ENCODE data around the gene CHERP. TPM values are rescaled to one million over a fixed set of nuclear protein-coding genes. Genes with fewer than 3 reads are reported as not detected.
"Not testable (repeated sequence)": the region's sequence is repeated elsewhere in the genome, so short reads cannot be mapped to it uniquely, and the experiment has no call there.

The CHERP gene
- total RNA-seq, 1 donor from 2014 or later = 89.8 TPM

DNA sequence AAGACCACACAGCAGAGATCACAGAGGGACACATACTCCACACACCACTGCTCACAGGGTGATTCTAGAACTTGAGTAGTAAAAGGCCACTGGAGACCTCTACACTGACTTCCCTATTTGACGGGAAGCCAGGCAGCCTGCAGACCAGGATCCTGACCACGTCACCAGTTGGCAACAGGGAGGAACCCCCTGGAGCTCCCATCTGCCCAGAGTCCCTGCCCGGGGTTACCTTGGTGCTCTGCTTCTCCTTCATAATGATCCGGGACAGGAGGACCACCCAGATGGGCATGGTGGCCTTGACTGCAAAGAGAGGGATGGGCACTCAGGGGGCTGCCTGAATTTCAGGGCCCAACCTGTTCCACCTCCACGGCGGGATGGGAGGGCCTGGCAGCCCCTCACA is 29.0 kb upstream of the CHERP start:
- peaks cover 54% of the 10 kb centered on the region for H3K36me3 Mint-ChIP-seq (ENCODE audit: low read depth)
- peak overlapping the region; percentile 93 for H3K4me3 Mint-ChIP-seq
- H3K4me1 Mint-ChIP-seq = peaks cover 46% of the 10 kb centered on the region
- DNase-seq = no peak
- H3K27me3 Mint-ChIP-seq = no peaks in the 10 kb centered on the region
- intact Hi-C loops (cut with micrococcal nuclease) = loop anchor here (5.0 kb wide), 1 partner anchor 91 kb away; the partner anchor contains the start of genes SMIM7 and TMEM38A
- H3K9me3 Mint-ChIP-seq = no peaks in the 10 kb centered on the region
- H3K27ac Mint-ChIP-seq = peak overlapping the region; percentile 88

DNA sequence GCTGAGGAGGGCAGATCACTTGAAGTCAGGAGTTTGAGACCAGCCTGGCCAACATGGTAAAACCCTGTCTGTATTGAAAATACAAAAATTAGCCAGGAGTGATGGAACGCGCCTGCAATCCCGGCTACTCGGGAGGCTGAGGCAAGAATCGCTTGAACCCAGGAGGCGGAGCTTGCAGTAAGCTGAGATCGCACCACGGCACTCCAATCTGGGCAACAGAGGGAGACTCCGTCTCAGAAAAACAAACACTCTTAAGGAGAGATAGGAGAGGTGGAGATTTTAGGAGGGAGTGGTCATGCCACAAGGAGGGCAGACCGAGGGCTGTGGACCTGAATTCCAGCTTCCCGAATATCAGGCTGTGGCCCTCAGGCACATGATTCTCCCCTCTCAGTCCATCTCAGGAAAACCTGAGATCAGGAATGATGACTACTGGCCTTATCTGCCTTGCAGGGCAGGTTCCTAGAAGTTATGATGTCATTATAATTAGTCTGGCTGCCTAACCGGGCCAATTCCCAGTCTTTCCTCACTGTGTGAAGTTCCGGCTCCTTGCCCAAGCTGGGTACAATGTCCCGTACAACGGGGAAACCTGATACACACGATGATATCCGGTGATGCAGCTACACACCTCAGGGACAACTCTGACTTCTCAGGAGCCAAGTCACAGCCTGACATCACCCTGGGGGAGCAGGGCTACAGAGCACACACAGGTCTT is 27.5 kb upstream of the CHERP start:
- Mint-ChIP-seq H3K9me3 (no peaks in the 10 kb centered on the region), H3K36me3 (ENCODE audit: low read depth) (peaks cover 51% of the 10 kb centered on the region), H3K27ac (peak overlapping the region; percentile 37), H3K4me3 (peak overlapping the region; percentile 93), H3K27me3 (no peaks in the 10 kb centered on the region), H3K4me1 (peaks cover 47% of the 10 kb centered on the region)
- intact Hi-C loops (cut with micrococcal nuclease) = loop anchor here (5.0 kb wide), 1 partner anchor 93 kb away; the partner anchor contains the start of genes SMIM7 and TMEM38A
- DNase-seq = no peak

DNA sequence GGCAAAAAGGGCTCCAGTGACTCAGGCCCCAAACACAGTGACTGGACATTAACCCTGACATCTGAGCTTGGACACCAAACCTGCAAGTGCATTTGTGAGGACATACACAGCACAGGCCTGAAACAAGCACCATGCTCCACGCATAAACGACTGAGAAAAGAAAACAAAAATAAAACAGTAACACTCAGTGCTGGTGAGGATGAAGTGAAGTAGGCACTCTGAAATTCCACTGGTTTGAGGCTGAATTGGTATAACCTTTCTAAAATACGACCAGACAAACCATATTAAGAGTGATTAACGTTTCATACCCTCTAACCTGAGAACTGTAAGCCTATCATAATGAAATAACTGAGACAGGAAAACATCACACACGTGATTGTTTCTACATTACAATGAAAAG is 24.5 kb upstream of the CHERP start:
- peaks cover 65% of the 10 kb centered on the region for H3K36me3 Mint-ChIP-seq (ENCODE audit: low read depth)
- H3K4me3 Mint-ChIP-seq = peak overlapping the region; percentile 70
- H3K9me3 Mint-ChIP-seq = no peaks in the 10 kb centered on the region

DNA sequence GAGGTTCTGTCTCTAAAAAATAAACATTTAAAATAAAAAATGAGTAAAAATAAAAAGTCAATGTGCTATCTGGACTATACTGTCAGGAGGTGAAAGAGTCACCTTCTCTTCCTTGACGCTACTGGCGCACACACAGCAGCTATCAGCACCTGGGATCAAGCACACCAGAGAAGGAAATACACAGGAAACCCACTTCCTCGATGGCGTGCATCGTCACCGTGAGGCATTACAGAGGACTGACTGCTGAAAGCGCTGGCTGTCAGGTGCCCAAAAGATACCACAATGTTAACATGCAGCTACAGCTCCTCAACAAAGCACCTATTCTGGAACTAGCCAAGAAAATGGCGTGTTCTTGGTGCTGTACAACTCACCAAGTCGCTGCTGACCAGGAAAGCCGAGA is 23.9 kb upstream of the CHERP start:
- H3K9me3 Mint-ChIP-seq = no peaks in the 10 kb centered on the region
- H3K4me3 Mint-ChIP-seq = peak overlapping the region; percentile 70
- H3K4me1 Mint-ChIP-seq = peaks cover 33% of the 10 kb centered on the region
- no peaks in the 10 kb centered on the region for H3K27me3 Mint-ChIP-seq
- H3K36me3 Mint-ChIP-seq (ENCODE audit: low read depth) = peaks cover 68% of the 10 kb centered on the region
- peak overlapping the region; percentile 94 for H3K27ac Mint-ChIP-seq
- intact Hi-C loops (cut with micrococcal nuclease) = loop anchor here (1.0 kb wide), 2 partner anchors 21 to 24 kb away; partner anchors contain the start of gene CHERP
- peak; percentile 94 for DNase-seq

More for the DNA sequence above, 24.5 kb upstream of the CHERP start:
- DNase-seq = no peak
- Mint-ChIP-seq H3K27me3 (no peaks in the 10 kb centered on the region), H3K4me1 (peaks cover 34% of the 10 kb centered on the region), H3K27ac (peak overlapping the region; percentile 94)
- intact Hi-C loops (cut with micrococcal nuclease) = loop anchor here (1.0 kb wide), 2 partner anchors 21 to 24 kb away; partner anchors contain the start of gene CHERP

DNA sequence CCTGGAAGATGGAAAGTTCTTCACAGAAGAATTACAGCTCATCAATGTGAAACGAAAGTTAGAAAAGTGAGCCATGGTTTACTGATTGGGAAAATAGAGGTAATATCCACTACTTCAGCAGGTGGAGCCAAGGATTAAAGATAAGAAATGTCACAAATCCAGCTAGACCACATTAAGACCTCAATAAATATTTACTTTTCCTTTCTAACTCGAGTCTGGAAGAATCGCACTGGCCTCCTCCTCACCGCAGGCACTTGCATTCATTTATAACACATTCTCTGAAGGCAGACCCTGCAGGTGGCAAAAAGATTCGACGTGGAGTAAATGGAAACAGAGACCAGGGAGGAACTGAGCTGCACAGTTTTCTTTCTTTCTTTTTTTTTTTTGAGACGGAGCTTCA is 22.6 kb upstream of the CHERP start:
- no peak overlapping the region for H3K4me3 Mint-ChIP-seq
- peaks cover 66% of the 10 kb centered on the region for H3K36me3 Mint-ChIP-seq (ENCODE audit: low read depth)
- no peak overlapping the region for H3K27ac Mint-ChIP-seq
- no peak for DNase-seq
- intact Hi-C loops (cut with micrococcal nuclease) = no loop called here
- no peaks in the 10 kb centered on the region for H3K27me3 Mint-ChIP-seq
- no peaks in the 10 kb centered on the region for H3K9me3 Mint-ChIP-seq
- H3K4me1 Mint-ChIP-seq = peaks cover 28% of the 10 kb centered on the region

DNA sequence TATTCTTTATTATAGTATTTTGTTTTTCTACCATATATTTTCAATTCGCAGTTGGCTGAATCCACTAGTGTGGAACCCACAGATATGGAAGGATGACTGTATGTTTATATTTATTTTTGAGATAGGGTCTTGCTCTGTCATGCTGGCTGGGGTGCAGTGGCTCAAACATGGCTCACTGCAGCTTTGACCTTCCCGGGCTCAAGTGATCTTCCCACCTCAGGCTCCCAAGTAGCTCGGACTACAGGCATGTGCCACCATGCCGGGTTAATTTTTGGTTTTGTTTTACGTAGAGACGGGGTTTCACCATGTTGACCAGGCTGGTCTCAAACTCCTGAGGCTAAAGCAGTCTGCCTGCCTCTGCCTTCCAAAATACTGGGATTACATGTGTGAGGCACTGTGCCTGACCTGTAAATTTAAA is 20.4 kb upstream of the CHERP start:
- intact Hi-C loops (cut with micrococcal nuclease) = no loop called here
- peaks cover 23% of the 10 kb centered on the region for H3K4me1 Mint-ChIP-seq
- no peak overlapping the region for H3K27ac Mint-ChIP-seq
- no peaks in the 10 kb centered on the region for H3K27me3 Mint-ChIP-seq
- H3K36me3 Mint-ChIP-seq (ENCODE audit: low read depth) = peaks cover 62% of the 10 kb centered on the region
- no peak overlapping the region for H3K4me3 Mint-ChIP-seq
- no peak for DNase-seq
- no peaks in the 10 kb centered on the region for H3K9me3 Mint-ChIP-seq

DNA sequence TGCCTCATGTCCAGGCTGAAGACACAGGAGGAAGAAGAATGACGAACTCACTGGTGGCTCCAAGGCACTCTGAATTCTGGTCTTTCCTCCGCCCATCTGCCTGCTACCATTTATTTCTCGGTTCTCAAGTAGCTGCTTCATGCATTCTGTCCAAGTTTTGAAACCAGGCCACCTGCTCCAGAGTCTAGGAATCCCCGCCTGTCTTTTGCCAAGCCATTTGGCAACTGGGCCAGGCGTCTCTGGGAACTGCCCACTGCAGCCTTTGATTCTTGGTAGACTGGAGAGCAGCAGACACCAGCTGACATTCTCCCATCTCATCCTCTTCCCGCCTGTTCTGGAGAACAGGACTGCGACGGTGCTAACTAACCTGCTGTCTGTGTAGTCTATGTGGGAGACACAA is 19.1 kb upstream of the CHERP start:
- Mint-ChIP-seq H3K36me3 (ENCODE audit: low read depth) (peaks cover 61% of the 10 kb centered on the region), H3K27ac (peak overlapping the region; percentile 11), H3K4me3 (no peak overlapping the region), H3K4me1 (peaks cover 17% of the 10 kb centered on the region), H3K27me3 (no peaks in the 10 kb centered on the region), H3K9me3 (no peaks in the 10 kb centered on the region)
- intact Hi-C loops (cut with micrococcal nuclease) = no loop called here
- DNase-seq = no peak

DNA sequence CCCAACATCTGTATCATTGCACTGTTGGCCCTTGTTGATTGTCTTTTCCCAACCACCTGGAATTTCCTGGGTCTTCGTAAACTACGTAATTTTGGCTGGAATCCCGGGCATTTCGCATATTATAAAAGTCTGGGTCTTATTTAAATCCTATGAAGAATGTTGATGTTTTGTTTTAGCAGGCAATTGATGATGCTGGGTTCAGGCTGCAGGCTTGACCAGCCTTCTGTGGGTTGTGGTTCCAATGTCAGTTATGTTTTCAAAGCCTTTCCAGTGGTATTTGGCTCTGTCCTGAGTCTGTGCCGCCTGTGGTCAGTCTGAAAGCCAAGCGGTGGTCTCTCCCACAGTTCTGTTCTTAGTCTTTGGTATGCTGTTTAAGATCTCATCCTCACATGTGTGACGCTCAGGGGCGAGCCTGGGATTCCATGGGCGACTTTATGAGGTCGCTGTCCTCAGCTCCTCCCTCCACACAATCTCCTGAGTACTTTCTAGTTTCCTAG is 17.6 kb upstream of the CHERP start:
- no peak for DNase-seq
- H3K27ac Mint-ChIP-seq = no peak overlapping the region
- no peaks in the 10 kb centered on the region for H3K27me3 Mint-ChIP-seq
- H3K9me3 Mint-ChIP-seq = no peaks in the 10 kb centered on the region
- H3K4me1 Mint-ChIP-seq = peaks cover 11% of the 10 kb centered on the region
- no peak overlapping the region for H3K4me3 Mint-ChIP-seq
- intact Hi-C loops (cut with micrococcal nuclease) = no loop called here
- peaks cover 63% of the 10 kb centered on the region for H3K36me3 Mint-ChIP-seq (ENCODE audit: low read depth)

DNA sequence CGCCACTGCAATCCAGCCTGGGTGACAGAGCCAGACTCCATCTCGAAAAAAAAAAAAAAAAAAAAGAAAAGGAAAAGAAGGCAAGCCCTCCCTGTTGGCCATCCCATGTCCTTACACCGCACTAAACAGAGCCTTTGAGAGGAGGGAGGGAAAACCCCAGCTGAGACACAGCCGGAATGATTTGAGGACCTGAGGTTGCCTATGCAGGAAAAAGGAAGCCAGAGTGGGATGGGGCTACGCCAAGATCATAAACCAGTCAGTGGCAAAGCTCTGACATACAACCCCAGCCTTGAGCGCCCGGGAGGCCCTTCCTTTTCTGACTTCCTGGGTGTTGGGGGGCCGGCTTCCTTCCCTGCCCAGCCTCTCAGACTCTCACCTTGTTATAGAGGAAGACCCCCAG is 12.5 kb upstream of the CHERP start:
- DNase-seq = no peak
- no peak overlapping the region for H3K4me3 Mint-ChIP-seq
- peaks cover 61% of the 10 kb centered on the region for H3K36me3 Mint-ChIP-seq (ENCODE audit: low read depth)
- H3K27ac Mint-ChIP-seq = no peak overlapping the region
- no peaks in the 10 kb centered on the region for H3K9me3 Mint-ChIP-seq
- intact Hi-C loops (cut with micrococcal nuclease) = no loop called here
- peaks cover 5% of the 10 kb centered on the region for H3K4me1 Mint-ChIP-seq
- H3K27me3 Mint-ChIP-seq = no peaks in the 10 kb centered on the region

DNA sequence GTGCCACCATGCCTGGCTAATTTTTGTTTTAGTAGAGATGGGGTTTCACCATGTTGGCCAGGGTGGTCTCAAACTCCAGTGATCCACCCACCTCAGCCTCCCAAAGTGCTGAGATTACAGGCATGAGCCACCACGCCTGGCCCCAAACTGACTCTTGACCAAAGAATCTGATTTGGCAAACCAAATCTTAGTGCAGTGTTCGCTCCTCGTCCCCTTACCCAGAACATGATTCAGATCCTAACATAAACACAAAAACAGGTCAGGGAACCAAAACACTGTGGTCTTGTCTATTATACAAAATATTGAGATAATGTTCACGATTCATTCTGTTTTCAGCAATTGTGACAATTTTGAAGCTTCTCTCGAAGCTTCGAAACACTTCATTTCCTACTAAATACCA is 9.7 kb upstream of the CHERP start:
- DNase-seq; intact Hi-C loops (cut with micrococcal nuclease); H3K27ac Mint-ChIP-seq; H3K9me3 Mint-ChIP-seq; H3K4me3 Mint-ChIP-seq; H3K27me3 Mint-ChIP-seq; H3K4me1 Mint-ChIP-seq: not testable (repeated sequence)
- peaks cover 50% of the 10 kb centered on the region for H3K36me3 Mint-ChIP-seq (ENCODE audit: low read depth)

DNA sequence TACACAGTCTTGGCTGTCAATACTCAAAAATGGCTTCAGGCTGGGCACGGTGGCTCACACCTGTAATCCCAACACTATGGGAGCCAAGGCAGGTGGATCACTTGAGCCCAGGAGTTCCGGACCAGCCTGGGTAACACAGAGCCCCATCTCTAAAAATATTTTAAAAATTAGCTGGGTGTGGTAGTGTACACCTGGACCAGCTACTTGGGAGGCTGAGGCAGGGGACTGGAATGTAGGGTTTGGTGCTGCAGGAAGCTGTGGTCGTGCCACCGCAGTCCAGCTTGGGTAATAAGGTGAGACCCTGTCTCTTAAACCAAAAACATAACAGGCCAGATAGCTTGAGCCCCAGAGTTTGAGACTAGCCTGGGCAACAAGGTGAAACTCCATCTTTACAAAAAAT is 6.7 kb upstream of the CHERP start:
- no peak for DNase-seq

DNA sequence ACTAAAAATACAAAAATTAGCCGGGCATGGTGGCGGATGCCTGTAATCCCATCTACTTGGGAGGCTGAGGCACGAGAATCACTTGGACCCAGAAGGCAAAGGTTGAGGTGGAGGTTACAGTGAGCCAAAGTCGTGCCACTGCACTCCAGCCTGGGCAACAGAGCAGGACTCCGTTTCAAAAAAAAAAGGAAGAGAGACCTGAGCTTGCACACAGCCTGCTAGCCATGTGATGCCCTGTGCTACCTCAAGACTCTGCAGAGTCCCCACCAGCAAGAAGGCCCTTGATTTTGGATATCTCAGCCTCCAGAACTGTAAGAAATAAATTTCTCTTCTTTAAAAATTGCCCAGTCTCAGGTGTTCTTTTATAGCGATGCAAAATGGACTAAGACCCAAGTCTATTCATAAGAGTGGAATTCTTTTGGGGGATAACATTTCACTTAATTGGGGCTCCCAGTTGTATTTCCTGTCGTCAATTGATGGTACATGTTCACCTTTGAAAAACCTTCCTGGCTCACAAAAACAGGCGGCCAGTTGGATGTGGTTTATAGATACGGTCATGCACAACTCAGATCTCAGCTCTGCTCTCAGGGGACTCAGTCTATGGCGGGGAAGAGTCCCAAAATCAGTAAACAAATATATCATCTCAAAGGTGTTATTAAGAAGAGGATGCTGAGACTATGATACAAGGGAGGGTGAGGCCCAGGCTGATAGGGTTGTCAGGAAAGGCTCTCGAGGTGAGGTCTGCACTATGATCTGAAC is 2.4 kb upstream of the CHERP start:
- intact Hi-C loops (cut with micrococcal nuclease) = no loop called here
- Mint-ChIP-seq H3K27me3 (no peaks in the 10 kb centered on the region), H3K4me3 (peak overlapping the region; percentile 60), H3K4me1 (peaks cover 28% of the 10 kb centered on the region), H3K9me3 (no peaks in the 10 kb centered on the region), H3K27ac (peak overlapping the region; percentile 53), H3K36me3 (ENCODE audit: low read depth) (peaks cover 29% of the 10 kb centered on the region)
- no peak for DNase-seq

More for the DNA sequence above, 6.7 kb upstream of the CHERP start:
- Mint-ChIP-seq H3K27ac (no peak overlapping the region), H3K9me3 (no peaks in the 10 kb centered on the region), H3K36me3 (ENCODE audit: low read depth) (peaks cover 38% of the 10 kb centered on the region), H3K4me3 (no peak overlapping the region), H3K4me1 (peaks cover 15% of the 10 kb centered on the region), H3K27me3 (no peaks in the 10 kb centered on the region)
- intact Hi-C loops (cut with micrococcal nuclease) = no loop called here

DNA sequence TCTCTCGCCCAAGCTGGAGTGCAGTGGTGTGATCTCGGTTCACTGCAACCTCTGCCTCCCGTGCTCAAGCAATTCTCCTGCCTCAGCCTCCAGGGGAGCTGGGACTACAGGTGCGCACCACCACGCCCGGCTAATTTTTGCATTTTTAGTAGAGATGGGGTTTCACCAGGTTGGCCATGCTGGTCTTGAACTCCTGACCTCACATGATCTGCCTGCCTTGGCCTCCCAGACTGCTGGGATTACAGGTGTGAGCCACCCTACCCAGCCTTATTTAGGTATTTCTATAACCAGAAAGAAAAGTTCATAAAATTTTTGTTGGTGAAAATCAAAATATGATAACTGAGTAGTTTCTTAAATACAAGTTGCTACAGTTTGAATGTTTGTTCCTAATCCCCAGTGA is 1.5 kb upstream of the CHERP start:
- not testable (repeated sequence) for H3K9me3 Mint-ChIP-seq, H3K27me3 Mint-ChIP-seq, DNase-seq, H3K27ac Mint-ChIP-seq
- intact Hi-C loops (cut with micrococcal nuclease) = loop anchor here (2.0 kb wide), 1 partner anchor 29 kb away; the partner anchor contains the start of gene SLC35E1
- Mint-ChIP-seq H3K36me3 (ENCODE audit: low read depth) (peaks cover 36% of the 10 kb centered on the region), H3K4me1 (peaks cover 31% of the 10 kb centered on the region), H3K4me3 (peak overlapping the region; percentile 91)

Data from activated CD4-positive, alpha-beta T cell treated with anti-CD3 and anti-CD28 coated beads, Interleukin-2, amount 10 ng/mL, durations not matched to agents 24 days and 14 days (primary cell).